Hematopoietic multipotent progenitor cell treated with erythropoietin and hydrocortisone succinate and interleukin-3 and kit ligand, for 4 days (in vitro differentiated cells): ENCODE results near the gene HNRNPUL2.

ENCODE experiments used
- DNase-seq: peaks from one replicate; pipeline ENCODE4 v3.0.0-alpha.2; 2015

Gene HNRNPUL2

DNA sequence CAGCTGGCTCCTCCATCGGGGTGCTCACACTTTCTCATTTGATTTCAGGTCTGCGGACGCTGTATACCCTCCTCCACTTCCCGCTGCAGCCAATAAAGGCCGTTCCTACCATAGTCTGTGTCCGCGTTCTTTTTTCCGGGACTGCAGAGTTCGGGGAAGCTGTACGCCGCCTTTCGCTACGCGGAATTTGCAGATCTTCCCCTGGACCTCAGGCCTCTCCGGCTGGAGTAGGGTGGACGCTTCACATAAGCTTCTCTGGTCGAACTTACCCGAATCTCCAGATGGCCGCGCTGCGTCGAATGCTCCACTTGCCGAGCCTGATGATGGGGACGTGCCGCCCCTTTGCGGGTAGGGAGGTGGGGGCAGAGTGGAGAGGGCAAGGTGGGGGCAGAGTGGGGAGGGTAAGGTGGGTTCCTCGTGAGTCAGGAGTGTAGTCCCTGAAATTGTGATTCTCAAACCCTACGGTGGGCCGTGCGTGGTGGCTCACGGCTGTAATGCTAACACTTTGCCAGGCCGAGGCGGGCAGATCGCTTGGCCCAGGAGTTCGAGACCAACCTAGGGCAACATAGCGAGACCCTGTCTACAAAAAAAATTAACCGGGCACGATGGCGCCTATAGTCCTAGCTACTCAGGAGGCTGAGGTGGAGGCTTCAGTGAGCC, 61.5 kb downstream of the HNRNPUL2 start:
- peak; percentile 75 for DNase-seq

DNA sequence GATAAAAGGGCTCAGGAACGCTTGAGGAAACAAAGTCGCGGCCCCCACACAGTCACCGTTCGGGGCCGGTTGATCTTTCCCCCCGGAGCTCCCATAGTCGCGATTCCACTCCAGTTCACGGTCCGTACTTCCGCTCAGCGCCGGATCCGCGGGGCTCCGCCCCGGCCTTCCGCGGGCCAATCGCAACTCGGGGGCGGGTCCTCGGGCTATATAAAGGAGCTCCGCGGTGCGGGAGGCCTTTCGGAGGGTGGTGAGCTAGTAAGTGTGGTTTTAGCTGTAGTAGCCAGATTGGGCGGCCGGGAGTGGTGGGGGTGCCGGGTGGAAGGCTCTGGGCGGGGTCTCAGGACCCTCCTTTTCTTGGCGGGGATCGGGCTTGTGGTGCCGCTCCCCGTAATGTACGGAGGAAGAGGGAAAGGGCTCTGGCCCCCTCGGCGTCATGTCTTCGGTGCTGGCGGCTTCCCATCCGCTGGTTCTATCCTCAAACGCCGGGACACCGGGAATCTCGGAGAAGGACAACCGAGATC, 62.1 kb downstream of the HNRNPUL2 start, which contains the start of the genes C11orf98 and CSKMT:
C11orf98 (minus strand) TSS at position 136 of the 524 bp plus-strand sequence; CDS start at position 95, 41 bp downstream.
CSKMT (plus strand) TSS at position 238 of the 524 bp plus-strand sequence. CDS start 568 bp downstream, outside the sequence.
- peak; percentile 98 for DNase-seq

DNA sequence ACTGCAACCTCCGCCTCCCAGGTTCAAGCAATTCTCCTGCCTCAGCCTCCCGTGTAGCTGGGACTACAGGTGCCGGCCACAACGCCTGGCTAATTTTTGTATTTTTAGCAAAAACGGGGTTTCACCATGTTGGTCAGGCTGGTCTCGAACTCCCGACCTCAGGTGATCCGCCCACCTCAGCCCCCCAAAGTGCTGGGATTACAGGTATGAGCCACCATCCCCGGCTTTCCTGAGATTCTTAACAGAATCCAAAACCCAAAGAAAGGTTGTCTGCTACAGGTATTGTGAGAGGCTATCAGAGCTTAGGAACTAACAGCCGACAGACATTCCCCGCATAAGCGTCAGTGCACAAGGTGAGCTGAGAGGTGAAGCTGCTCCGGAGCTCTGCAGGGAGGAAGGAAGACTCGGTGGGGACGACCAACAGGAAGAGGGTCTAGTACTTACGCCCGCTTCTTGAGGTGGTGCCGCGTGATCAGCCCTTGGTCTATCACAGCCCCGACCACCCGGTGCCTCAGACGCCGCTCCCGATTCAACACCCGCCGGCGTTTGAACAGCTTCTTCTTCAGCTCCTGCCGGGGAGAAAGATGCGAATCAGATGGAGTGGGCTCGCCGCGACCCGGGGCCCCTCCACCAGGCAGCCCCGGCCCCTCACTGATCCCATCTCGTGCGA, 62.7 kb downstream of the HNRNPUL2 start:
- DNase-seq: peak; percentile 83
